GM23338 (cell line): Measurements from ENCODE around the gene GPR151. TPM values are rescaled to one million over a fixed set of nuclear protein-coding genes. Genes with fewer than 3 reads are reported as not detected.

ENCODE experiments used
- ATAC-seq: fragments of 200-7000 bp; cut with Tn5 transposase; 3 replicates; pipeline ENCODE4 v1.9.1; 2020
- DNase-seq: peaks from one replicate; pipeline ENCODE4 v3.0.0-alpha.2; 2015; ENCODE audit warnings: low spot score
- H2AFZ ChIP-seq: fragments of 200-600 bp; sonication (generic); 2 replicates; pipeline ENCODE4 v1.8.0; 2016; ENCODE audit warnings: antibody characterized with exemption, mild to moderate bottlenecking, moderate library complexity
- H3F3A ChIP-seq: fragments of 200-600 bp; sonication (generic); replicated peaks from 2 replicates; pipeline ENCODE4 v1.8.0; 2017; ENCODE audit warnings: antibody characterized with exemption, mixed run types, low read depth
- H3K27ac ChIP-seq: fragments of 200-600 bp; sonication (generic); 2 replicates; pipeline ENCODE4 v1.6.1; 2016; ENCODE audit warnings: low read depth
- H3K27me3 ChIP-seq: fragments of 200-600 bp; sonication (generic); 2 replicates; pipeline ENCODE4 v1.8.0; 2016; ENCODE audit warnings: mild to moderate bottlenecking, mixed run types, moderate library complexity; ENCODE audit not compliant: insufficient read depth
- H3K36me3 ChIP-seq: fragments of 200-600 bp; sonication (generic); 2 replicates; pipeline ENCODE4 v1.8.0; 2016; ENCODE audit warnings: mild to moderate bottlenecking; ENCODE audit not compliant: insufficient read depth
- H3K4me1 ChIP-seq: fragments of 200-600 bp; sonication (generic); 2 replicates; pipeline ENCODE4 v1.8.0; 2016; ENCODE audit warnings: mild to moderate bottlenecking, moderate library complexity; ENCODE audit not compliant: insufficient read depth
- H3K4me2 ChIP-seq: fragments of 200-600 bp; sonication (generic); 2 replicates; pipeline ENCODE4 v1.7.1; 2017; ENCODE audit warnings: mixed run types
- H3K4me3 ChIP-seq: fragments of 200-600 bp; sonication (generic); 2 replicates; pipeline ENCODE4 v1.6.1; 2016; ENCODE audit warnings: mixed run types
- H3K79me2 ChIP-seq: fragments of 200-600 bp; sonication (generic); replicated peaks from 2 replicates; pipeline ENCODE4 v1.8.0; 2017; ENCODE audit warnings: mild to moderate bottlenecking; ENCODE audit not compliant: insufficient read depth
- H3K9me2 ChIP-seq: fragments of 200-600 bp; sonication (generic); 2 replicates; pipeline ENCODE4 v1.8.0; 2017; ENCODE audit not compliant: insufficient read depth
- H4K20me1 ChIP-seq: fragments of 200-600 bp; sonication (generic); replicated peaks from 2 replicates; pipeline ENCODE4 v1.8.0; 2017; ENCODE audit warnings: mild to moderate bottlenecking; ENCODE audit not compliant: insufficient read depth
- H3K27ac Mint-ChIP-seq: 2 replicates; pipeline ENCODE4 v1.8.0; 2020; ENCODE audit warnings: inconsistent platforms, mild to moderate bottlenecking, moderate library complexity, mixed read lengths
- H3K27me3 Mint-ChIP-seq: 3 replicates; pipeline ENCODE4 v1.8.0; 2022; ENCODE audit warnings: low read depth, mild to moderate bottlenecking, moderate library complexity, mixed read lengths, inconsistent platforms; ENCODE audit not compliant: insufficient read depth, poor library complexity
- H3K36me3 Mint-ChIP-seq: 3 replicates; pipeline ENCODE4 v1.8.0; 2021; ENCODE audit warnings: low read depth, mild to moderate bottlenecking, inconsistent platforms, moderate library complexity, mixed read lengths
- H3K4me1 Mint-ChIP-seq: 3 replicates; pipeline ENCODE4 v1.8.0; 2020; ENCODE audit warnings: mild to moderate bottlenecking, inconsistent platforms, mixed read lengths
- H3K4me3 Mint-ChIP-seq: 3 replicates; pipeline ENCODE4 v1.8.0; 2021; ENCODE audit warnings: moderate library complexity, mild to moderate bottlenecking, inconsistent platforms, mixed read lengths
- H3K9me3 Mint-ChIP-seq: 3 replicates; pipeline ENCODE4 v1.8.0; 2020; ENCODE audit warnings: moderate library complexity, mild to moderate bottlenecking, inconsistent platforms, mixed read lengths
- CREB1 ChIP-seq: fragments of 250-450 bp; sonication (Bioruptor Pico); IDR thresholded peaks from 2 replicates; pipeline ENCODE4 v1.5.0; 2020; ENCODE audit warnings: low read depth, mild to moderate bottlenecking, moderate library complexity
- ETS1 ChIP-seq: IDR thresholded peaks from 2 replicates; pipeline ENCODE4 v1.6.1; 2016; ENCODE audit warnings: antibody characterized with exemption
- EZH2 ChIP-seq: fragments of 200-600 bp; sonication (generic); IDR thresholded peaks from one replicate; pipeline ENCODE4 v1.8.0; 2017; ENCODE audit warnings: antibody characterized with exemption, mild to moderate bottlenecking, low read depth; ENCODE audit not compliant: unreplicated experiment
- EZH2phosphoT487 ChIP-seq: fragments of 200-600 bp; sonication (generic); IDR thresholded peaks from one replicate; pipeline ENCODE4 v1.8.1; 2018; ENCODE audit warnings: antibody characterized with exemption; ENCODE audit not compliant: unreplicated experiment
- JUNB ChIP-seq: IDR thresholded peaks from one replicate; pipeline ENCODE4 v1.6.1; 2016; ENCODE audit warnings: antibody characterized with exemption; ENCODE audit not compliant: unreplicated experiment
- NANOG ChIP-seq: IDR thresholded peaks from 2 replicates; pipeline ENCODE4 v1.6.1; 2016; ENCODE audit warnings: antibody characterized with exemption, borderline replicate concordance
- POLR2AphosphoS5 ChIP-seq: IDR thresholded peaks from 2 replicates; pipeline ENCODE4 v1.6.1; 2016; ENCODE audit warnings: antibody characterized with exemption, low read depth
- REST ChIP-seq: IDR thresholded peaks from one replicate; pipeline ENCODE4 v1.6.1; 2018; ENCODE audit warnings: antibody characterized with exemption; ENCODE audit not compliant: unreplicated experiment
- STAT1 ChIP-seq: IDR thresholded peaks from one replicate; pipeline ENCODE4 v1.6.1; 2016; ENCODE audit warnings: antibody characterized with exemption; ENCODE audit not compliant: unreplicated experiment
- ZNF114 ChIP-seq: fragments of 250-450 bp; sonication (Bioruptor Pico); IDR thresholded peaks from 2 replicates; pipeline ENCODE4 v1.5.0; 2020; ENCODE audit warnings: mild to moderate bottlenecking, moderate library complexity
- ZNF331 ChIP-seq: fragments of 250-450 bp; sonication (Bioruptor Pico); IDR thresholded peaks from 2 replicates; pipeline ENCODE4 v1.5.0; 2020; ENCODE audit warnings: low read depth, mild to moderate bottlenecking, moderate library complexity
- polyA plus RNA-seq: library from polyadenylated mRNA; unstranded; fragments of >200 nt; fragmentation: Nextera tagmentation; extraction: Ambion mirVana; gene quantifications from 2 replicates; pipeline ENCODE4 v1.2.1, GENCODE V29; 2016
- total RNA-seq: library from RNA; depleted of rRNA; stranded (reverse); fragments of >200 nt; shearing (Covaris generic); gene quantifications from 2 replicates; pipeline ENCODE4 v1.2.3, GENCODE V29; 2014
- TF ChIP-seq, protein P1 (sequence below), 2 experiments: fragments of 200-600 bp in 1 of 2; sonication (generic) in 1 of 2; conservative IDR thresholded peaks; 2 replicates each; pipeline versions ENCODE4 v1.5.1 to v1.6.1; 2016 to 2017; ENCODE audit warnings: antibody characterized with exemption in 2 of 2, low read depth in 2 of 2, mild to moderate bottlenecking in 2 of 2, moderate library complexity in 1 of 2
- TF ChIP-seq, protein P2 (sequence below): fragments of 250-450 bp; sonication (Bioruptor Pico); IDR thresholded peaks from 2 replicates; pipeline ENCODE4 v1.5.0; 2020; ENCODE audit warnings: mild to moderate bottlenecking, moderate library complexity

GPR151 gene
- total and polyA plus RNA-seq, 2 experiments from 2014 or later: not detected

- H3F3A ChIP-seq: no peaks in the 10 kb centered on the region
- no peak overlapping the region for H2AFZ ChIP-seq
- Mint-ChIP-seq H3K4me1 (no peaks in the 10 kb centered on the region), H3K9me3 (no peaks in the 10 kb centered on the region), H3K27ac (no peak overlapping the region; the same call in 1 of the 2 replicates), H3K4me3 (no peak overlapping the region), H3K27me3 (no peaks in the 10 kb centered on the region), H3K36me3 (peaks cover 30% of the 10 kb centered on the region)
- no peaks in the 10 kb centered on the region for H3K9me2 ChIP-seq
- H4K20me1 ChIP-seq: no peaks in the 10 kb centered on the region
- H3K27ac ChIP-seq: no peak overlapping the region
- H3K4me2 ChIP-seq: no peak overlapping the region
- TF ChIP-seq EZH2phosphoT487 (no peak), EZH2 (no peak), JUNB (no peak), CREB1 (no peak), REST (no peak), ZNF331 (CRISPR knock-in tag) (no peak), STAT1 (no peak), ZNF114 (no peak), ETS1 (no peak), POLR2AphosphoS5 (no peak), NANOG (no peak)
- TF ChIP-seq, protein P1, sequence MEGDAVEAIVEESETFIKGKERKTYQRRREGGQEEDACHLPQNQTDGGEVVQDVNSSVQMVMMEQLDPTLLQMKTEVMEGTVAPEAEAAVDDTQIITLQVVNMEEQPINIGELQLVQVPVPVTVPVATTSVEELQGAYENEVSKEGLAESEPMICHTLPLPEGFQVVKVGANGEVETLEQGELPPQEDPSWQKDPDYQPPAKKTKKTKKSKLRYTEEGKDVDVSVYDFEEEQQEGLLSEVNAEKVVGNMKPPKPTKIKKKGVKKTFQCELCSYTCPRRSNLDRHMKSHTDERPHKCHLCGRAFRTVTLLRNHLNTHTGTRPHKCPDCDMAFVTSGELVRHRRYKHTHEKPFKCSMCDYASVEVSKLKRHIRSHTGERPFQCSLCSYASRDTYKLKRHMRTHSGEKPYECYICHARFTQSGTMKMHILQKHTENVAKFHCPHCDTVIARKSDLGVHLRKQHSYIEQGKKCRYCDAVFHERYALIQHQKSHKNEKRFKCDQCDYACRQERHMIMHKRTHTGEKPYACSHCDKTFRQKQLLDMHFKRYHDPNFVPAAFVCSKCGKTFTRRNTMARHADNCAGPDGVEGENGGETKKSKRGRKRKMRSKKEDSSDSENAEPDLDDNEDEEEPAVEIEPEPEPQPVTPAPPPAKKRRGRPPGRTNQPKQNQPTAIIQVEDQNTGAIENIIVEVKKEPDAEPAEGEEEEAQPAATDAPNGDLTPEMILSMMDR (conservative IDR thresholded peaks at IDR 0.05; ENCODE audit: low read depth in 2 of 2): no peak
- TF ChIP-seq, protein P2, sequence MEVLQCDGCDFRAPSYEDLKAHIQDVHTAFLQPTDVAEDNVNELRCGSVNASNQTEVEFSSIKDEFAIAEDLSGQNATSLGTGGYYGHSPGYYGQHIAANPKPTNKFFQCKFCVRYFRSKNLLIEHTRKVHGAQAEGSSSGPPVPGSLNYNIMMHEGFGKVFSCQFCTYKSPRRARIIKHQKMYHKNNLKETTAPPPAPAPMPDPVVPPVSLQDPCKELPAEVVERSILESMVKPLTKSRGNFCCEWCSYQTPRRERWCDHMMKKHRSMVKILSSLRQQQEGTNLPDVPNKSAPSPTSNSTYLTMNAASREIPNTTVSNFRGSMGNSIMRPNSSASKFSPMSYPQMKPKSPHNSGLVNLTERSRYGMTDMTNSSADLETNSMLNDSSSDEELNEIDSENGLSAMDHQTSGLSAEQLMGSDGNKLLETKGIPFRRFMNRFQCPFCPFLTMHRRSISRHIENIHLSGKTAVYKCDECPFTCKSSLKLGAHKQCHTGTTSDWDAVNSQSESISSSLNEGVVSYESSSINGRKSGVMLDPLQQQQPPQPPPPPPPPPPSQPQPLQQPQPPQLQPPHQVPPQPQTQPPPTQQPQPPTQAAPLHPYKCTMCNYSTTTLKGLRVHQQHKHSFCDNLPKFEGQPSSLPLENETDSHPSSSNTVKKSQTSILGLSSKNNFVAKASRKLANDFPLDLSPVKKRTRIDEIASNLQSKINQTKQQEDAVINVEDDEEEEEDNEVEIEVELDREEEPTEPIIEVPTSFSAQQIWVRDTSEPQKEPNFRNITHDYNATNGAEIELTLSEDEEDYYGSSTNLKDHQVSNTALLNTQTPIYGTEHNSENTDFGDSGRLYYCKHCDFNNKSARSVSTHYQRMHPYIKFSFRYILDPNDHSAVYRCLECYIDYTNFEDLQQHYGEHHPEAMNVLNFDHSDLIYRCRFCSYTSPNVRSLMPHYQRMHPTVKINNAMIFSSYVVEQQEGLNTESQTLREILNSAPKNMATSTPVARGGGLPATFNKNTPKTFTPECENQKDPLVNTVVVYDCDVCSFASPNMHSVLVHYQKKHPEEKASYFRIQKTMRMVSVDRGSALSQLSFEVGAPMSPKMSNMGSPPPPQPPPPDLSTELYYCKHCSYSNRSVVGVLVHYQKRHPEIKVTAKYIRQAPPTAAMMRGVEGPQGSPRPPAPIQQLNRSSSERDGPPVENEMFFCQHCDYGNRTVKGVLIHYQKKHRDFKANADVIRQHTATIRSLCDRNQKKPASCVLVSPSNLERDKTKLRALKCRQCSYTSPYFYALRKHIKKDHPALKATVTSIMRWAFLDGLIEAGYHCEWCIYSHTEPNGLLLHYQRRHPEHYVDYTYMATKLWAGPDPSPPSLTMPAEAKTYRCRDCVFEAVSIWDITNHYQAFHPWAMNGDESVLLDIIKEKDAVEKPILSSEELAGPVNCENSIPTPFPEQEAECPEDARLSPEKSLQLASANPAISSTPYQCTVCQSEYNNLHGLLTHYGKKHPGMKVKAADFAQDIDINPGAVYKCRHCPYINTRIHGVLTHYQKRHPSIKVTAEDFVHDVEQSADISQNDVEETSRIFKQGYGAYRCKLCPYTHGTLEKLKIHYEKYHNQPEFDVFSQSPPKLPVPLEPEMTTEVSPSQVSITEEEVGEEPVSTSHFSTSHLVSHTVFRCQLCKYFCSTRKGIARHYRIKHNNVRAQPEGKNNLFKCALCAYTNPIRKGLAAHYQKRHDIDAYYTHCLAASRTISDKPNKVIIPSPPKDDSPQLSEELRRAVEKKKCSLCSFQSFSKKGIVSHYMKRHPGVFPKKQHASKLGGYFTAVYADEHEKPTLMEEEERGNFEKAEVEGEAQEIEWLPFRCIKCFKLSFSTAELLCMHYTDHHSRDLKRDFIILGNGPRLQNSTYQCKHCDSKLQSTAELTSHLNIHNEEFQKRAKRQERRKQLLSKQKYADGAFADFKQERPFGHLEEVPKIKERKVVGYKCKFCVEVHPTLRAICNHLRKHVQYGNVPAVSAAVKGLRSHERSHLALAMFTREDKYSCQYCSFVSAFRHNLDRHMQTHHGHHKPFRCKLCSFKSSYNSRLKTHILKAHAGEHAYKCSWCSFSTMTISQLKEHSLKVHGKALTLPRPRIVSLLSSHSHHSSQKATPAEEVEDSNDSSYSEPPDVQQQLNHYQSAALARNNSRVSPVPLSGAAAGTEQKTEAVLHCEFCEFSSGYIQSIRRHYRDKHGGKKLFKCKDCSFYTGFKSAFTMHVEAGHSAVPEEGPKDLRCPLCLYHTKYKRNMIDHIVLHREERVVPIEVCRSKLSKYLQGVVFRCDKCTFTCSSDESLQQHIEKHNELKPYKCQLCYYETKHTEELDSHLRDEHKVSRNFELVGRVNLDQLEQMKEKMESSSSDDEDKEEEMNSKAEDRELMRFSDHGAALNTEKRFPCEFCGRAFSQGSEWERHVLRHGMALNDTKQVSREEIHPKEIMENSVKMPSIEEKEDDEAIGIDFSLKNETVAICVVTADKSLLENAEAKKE (CRISPR knock-in tag): no peak
- H3K27me3 ChIP-seq: no peaks in the 10 kb centered on the region
- no peak for DNase-seq
- ATAC-seq: no peak
- no peaks in the 10 kb centered on the region for H3K4me1 ChIP-seq
- H3K36me3 ChIP-seq: peaks cover 27% of the 10 kb centered on the region
- no peak overlapping the region for H3K4me3 ChIP-seq
- H3K79me2 ChIP-seq: no peaks in the 10 kb centered on the region
These were observed 25.7 kb downstream of the GPR151 start for GRCh38 chr5:146490089-146490843.
